ENCODE data around the gene UBAC1.

The UBAC1 gene

DNA sequence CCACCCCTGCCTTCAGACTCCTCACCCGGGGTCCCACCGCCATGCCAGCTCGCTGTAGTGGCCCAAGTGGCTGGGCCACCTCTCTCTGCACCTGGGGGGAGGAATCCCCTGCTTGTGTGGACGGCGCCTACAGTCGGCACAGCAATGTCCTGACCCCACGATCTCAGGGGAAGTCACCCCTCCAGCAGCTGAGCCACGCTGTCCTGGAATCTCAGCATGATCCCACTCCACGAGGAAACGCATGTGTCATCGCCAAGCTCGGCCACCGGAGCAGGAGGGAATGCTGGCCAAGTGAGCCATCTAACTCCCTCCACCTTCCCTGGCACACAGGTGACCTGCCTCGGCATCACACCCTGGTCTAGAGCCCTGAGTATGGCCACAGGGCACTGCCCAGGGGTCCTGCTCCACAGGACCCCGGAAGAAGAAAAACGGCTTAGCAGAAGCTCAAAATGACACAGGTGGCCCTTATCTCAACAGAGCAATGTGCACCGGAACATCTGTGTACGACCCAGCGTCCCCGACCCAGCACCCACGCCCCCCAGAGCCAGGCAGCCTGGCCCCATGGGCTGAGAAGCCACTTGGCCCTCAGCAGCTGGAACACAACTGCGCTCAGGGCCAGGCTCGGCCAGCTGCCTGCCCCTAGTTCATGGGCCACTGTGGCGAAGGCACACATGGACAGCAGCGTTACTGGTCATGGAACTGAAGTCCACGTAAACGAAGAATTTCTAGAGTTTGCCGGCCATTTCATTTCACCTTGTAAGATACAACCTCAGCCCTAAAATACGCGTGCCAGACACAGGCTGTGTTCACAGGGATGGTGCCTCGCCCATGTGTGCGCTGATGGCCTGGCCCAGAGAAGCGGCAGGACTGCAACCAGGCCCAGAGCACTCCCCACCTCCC, 30.5 kb downstream of the UBAC1 start:
- no peak overlapping the region for H3K4me3 ChIP-seq (ENCODE audit: control insufficient read depth, low read depth, low read length)
- TF ChIP-seq, protein P1, sequence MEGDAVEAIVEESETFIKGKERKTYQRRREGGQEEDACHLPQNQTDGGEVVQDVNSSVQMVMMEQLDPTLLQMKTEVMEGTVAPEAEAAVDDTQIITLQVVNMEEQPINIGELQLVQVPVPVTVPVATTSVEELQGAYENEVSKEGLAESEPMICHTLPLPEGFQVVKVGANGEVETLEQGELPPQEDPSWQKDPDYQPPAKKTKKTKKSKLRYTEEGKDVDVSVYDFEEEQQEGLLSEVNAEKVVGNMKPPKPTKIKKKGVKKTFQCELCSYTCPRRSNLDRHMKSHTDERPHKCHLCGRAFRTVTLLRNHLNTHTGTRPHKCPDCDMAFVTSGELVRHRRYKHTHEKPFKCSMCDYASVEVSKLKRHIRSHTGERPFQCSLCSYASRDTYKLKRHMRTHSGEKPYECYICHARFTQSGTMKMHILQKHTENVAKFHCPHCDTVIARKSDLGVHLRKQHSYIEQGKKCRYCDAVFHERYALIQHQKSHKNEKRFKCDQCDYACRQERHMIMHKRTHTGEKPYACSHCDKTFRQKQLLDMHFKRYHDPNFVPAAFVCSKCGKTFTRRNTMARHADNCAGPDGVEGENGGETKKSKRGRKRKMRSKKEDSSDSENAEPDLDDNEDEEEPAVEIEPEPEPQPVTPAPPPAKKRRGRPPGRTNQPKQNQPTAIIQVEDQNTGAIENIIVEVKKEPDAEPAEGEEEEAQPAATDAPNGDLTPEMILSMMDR (IDR thresholded peaks at IDR 0.05; ENCODE audit: control insufficient read depth, insufficient read depth, low read depth, low read length, missing control alignments), result no peak
- no peak for DNase-seq (ENCODE audit: low read depth)

DNA sequence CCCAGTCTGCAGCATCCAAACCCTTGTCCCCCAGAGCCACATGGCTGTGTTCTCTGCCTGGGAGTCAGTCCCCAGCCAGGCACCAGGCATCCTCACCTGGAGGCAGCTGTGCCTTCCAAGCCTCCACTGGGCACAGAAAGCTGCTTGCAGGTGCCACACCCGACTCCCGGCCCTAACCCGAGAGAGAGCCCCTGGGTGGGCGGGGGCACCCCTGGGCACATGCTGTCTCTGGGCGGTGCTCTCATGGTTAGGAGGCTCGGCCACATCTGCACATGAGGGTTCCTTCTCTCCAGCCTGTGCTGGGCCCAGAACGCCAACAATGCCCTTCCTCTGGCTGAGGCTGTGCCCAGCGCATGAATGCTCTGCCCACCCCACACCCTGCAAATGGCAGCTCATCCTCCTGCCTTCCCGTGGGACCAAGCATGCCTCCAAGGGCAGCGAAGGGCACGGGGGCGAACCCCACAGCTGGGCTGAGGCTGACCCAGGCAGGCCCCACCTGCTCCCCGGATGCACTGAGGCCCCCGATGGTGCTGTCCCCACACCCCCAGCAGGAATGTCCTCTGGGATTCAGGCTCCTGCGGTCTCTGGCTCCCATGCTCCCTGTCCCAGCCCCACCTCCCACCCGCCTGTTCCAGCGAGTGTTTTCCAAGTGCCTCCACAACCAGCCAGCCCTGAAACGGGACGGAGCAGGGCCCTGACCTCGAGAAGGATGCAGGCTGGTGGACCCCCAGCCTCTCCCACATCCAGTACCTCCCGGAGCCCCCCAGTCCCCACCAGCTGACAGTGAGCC, 31.3 kb downstream of the UBAC1 start:
- H3K4me3 ChIP-seq (ENCODE audit: control insufficient read depth, low read depth, low read length), result no peak overlapping the region
- DNase-seq (ENCODE audit: low read depth), result no peak
- TF ChIP-seq, protein P1 (IDR thresholded peaks at IDR 0.05; ENCODE audit: control insufficient read depth, insufficient read depth, low read depth, low read length, missing control alignments), result no peak

DNA sequence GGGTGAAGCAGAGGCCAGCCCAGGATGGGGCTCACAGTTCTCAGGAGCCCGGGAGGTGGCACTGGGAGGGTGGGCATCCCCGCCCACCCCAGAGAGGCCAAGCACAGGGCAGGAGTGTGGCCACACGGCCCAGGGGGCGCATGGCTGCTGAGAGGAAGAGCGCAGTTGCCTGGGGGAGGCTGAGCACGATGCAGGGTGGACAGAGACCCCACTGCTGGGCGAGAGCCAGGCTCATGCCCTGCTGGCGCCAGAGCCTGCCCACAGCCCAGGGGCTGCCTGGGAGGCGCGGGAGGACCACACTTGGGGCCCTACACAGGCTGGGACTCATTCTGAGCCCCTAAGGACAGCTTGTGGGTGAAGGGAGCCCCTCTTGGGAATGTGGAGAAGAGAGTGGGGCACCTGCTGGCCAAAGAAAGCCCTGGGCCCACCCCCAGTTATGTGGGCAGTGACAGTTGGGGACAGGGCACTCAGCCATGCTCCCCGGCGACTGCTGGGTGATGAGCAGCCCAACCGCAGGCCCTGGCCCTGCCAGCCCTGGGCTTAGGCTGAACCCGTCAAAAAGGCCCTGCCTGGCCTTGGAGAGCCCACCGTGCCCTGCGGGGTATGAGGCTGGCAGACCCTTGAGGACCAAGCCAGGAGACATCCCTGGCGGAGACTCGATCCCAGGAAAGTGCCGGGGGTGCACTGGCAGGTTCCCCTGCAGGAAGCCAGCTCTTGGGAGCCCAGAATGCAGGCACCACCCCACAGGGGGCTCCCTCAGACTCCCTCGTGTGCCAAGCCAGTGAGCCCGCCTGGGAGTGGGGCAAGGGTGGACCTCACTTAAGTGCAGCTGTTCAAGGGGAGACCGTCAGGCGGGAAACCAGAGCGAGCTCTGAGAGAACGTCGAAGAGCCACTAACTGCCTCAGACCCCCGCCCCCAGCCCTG, 32.2 kb downstream of the UBAC1 start:
- TF ChIP-seq, protein P1 (IDR thresholded peaks at IDR 0.05; ENCODE audit: control insufficient read depth, insufficient read depth, low read depth, low read length, missing control alignments), result no peak
- no peak for DNase-seq (ENCODE audit: low read depth)

DNA sequence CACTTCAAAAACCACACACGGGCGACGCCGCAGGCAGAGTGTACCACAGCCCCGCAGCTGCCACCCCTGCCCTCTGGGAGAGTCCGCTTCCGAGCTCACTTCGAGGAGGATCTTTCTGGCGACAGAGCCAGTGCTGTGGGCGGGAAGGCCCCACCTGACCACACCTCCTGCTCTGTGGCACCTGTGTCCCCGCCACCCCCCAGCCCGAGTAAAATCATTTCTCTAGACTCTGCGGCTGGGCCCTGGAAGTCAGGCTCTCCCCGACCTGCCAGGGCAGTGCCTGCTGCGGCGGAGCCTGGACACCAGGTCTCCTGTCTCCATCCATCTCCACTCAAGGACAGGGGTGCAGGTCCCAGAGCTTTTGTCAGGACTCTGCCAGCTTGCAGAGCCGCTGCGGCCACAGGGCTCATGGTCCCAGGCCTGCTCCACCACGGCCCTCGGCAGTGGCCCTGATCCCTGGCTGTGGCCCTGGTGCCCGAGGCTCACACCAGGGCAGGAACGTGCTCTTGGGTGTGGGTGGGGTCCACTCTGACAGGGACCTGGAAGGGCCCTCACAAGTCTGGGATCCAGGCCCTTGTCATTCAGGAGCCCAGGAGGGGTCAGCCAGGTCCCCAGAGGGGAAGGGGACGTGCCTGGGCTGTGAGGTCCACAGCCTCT, 33.0 kb downstream of the UBAC1 start:
- no peak overlapping the region for H3K4me3 ChIP-seq (ENCODE audit: control insufficient read depth, low read depth, low read length)
- TF ChIP-seq, protein P1 (IDR thresholded peaks at IDR 0.05; ENCODE audit: control insufficient read depth, insufficient read depth, low read depth, low read length, missing control alignments), result no peak
- no peak for DNase-seq (ENCODE audit: low read depth)

More for the DNA sequence above, 32.2 kb downstream of the UBAC1 start:
- H3K4me3 ChIP-seq (ENCODE audit: control insufficient read depth, low read depth, low read length), result no peak overlapping the region

DNA sequence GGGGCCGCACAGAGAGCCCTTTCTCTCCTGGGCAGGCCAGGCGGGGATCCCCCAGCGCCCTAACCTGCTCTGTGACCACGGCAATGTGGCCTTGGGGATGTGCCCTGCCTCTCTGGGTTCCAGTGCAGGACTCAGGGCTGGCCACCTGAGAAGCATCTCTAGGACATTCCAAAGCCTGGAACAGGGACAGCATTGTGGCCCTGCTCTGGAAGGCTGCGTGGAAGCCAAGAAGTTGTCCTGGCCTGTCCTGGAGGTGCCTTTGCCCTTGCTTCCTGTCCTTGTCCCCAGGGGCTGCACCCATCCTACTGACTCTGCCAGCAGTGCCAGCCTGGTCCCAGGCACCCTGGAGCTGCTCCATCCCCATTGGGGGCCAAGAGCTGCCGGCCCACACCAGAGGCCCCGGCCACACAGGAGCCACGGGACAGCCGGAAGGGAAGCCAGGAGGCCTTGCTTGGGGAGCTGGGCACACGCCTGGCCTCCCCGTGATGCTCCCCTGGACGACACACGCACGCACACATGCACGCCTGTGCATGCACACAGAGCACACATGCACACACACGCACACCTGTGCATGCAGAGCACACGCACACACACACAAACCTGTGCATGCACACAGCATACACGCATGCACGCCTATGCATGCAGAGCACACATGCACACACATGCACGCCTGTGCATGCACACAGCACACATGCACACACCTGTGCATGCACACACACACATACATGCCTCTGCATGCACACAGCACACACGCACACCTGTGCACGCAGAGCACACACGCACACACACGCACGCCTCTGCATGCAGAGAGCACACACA, 33.8 kb downstream of the UBAC1 start:
- no peak overlapping the region for H3K4me3 ChIP-seq (ENCODE audit: control insufficient read depth, low read depth, low read length)
- no peak for DNase-seq (ENCODE audit: low read depth)
- TF ChIP-seq, protein P1 (IDR thresholded peaks at IDR 0.05; ENCODE audit: control insufficient read depth, insufficient read depth, low read depth, low read length, missing control alignments), result no peak

Measured in AG09309 (cell line).